ENCODE data around the gene RNF2. TPM values are rescaled to one million over a fixed set of nuclear protein-coding genes. Genes with fewer than 3 reads are reported as not detected.

The RNF2 gene
- total and polyA plus RNA-seq, 8 donors = 2.2 to 12.7 (median 8.6) TPM

Other genes starting within 250 kb of the RNF2 start
- 10 to 100 TPM; 43.5 to 75.2 (median 57.8) TPM for gene NIBAN1, start 71.0 kb upstream of the RNF2 start, total RNA-seq
- 10 to 100 TPM in 1 of 2 donors, 1 to 10 TPM in 1; 5.7 to 15.5 TPM for gene NIBAN1, start 71.0 kb upstream of the RNF2 start, polyA plus RNA-seq
- 10 to 100 TPM in 1 of 6 donors, 1 to 10 TPM in 5; 4.4 to 11.1 (median 8.0) TPM for gene TRMT1L, start 111.4 kb downstream of the RNF2 start, total RNA-seq
- 1 to 10 TPM; 2.9 to 4.6 TPM for gene TRMT1L, start 111.4 kb downstream of the RNF2 start, polyA plus RNA-seq
- 1 to 10 TPM; 6.3 to 9.3 (median 8.7) TPM for gene SWT1, start 111.6 kb downstream of the RNF2 start, total RNA-seq
- 1 to 10 TPM; 2.5 to 3.2 TPM for gene SWT1, start 111.6 kb downstream of the RNF2 start, polyA plus RNA-seq